ENCODE results near the gene RAB38. TPM values are rescaled to one million over a fixed set of nuclear protein-coding genes. Genes with fewer than 3 reads are reported as not detected.

The RAB38 gene
- total RNA-seq, 1 experiment from 2014 or later = 0.15 TPM

DNA sequence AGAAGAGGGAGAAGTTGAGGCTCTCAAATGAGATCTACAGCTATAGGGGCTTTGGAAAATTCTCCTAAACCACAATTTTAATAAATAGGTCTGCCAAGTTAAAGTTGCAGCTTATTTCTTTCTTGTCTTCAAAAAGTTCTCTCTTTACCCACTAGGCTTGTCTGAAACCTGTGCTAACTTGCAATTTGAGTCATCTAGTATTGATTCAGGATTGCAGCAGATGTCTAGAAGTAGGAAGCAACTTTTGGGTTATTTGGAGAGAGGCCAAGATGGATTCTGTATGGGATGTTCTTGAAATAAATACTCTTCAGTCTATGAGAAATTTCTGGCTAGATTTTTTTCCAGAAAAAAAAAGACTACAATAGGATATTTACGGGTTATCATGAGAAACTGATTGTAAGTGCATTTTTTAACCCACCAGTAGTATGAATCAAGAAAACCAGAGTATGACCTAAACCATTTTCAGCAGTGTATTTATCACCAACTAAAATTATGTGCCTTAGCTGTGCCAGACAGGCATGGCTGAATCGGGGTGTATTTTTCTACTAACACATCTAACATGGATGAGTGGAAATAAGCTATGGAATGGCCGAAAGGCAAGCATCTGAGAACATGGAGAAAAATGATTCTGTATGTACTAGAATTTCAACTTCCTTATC is 4.9 kb upstream of the RAB38 start:
- DNase-seq (ENCODE audit: low read depth, low spot score) = no peak
- CTCF ChIA-PET = no interaction called here
- Histone ChIP-seq H3K9me3 (ENCODE audit: control insufficient read depth, insufficient read depth, low read depth, low read length) (no peaks in the 10 kb centered on the region), H3K36me3 (ENCODE audit: control insufficient read depth, insufficient read depth, low read length) (peaks cover 1% of the 10 kb centered on the region), H3K27me3 (ENCODE audit: control insufficient read depth, insufficient read depth, low read length) (peaks cover 3% of the 10 kb centered on the region), H3K27ac (ENCODE audit: low read length) (no peak overlapping the region), H3K4me3 (ENCODE audit: low read depth in 2 of 2, low read length in 2 of 2) (no peak overlapping the region), H3K4me1 (ENCODE audit: control insufficient read depth, insufficient read depth, low read length) (no peaks in the 10 kb centered on the region)
- POLR2A ChIA-PET = no interaction called here
- BruUV-seq (replicated peaks) = no TSS peak
- intact Hi-C loops (cut with micrococcal nuclease; ENCODE audit: unreplicated experiment) = no loop called here
- ATAC-seq = no peak
- TF ChIP-seq CTCF (IDR thresholded peaks at IDR 0.05) (no peak), SIN3A (IDR thresholded peaks at IDR 0.05; ENCODE audit: borderline replicate concordance, insufficient read depth, low read depth, low read length) (no peak), POLR2AphosphoS5 (IDR thresholded peaks at IDR 0.05; ENCODE audit: low read depth, low read length) (no peak), TCF7L2 (IDR thresholded peaks at IDR 0.05; ENCODE audit: low read depth, low read length) (no peak)
- TF ChIP-seq, protein P1, sequence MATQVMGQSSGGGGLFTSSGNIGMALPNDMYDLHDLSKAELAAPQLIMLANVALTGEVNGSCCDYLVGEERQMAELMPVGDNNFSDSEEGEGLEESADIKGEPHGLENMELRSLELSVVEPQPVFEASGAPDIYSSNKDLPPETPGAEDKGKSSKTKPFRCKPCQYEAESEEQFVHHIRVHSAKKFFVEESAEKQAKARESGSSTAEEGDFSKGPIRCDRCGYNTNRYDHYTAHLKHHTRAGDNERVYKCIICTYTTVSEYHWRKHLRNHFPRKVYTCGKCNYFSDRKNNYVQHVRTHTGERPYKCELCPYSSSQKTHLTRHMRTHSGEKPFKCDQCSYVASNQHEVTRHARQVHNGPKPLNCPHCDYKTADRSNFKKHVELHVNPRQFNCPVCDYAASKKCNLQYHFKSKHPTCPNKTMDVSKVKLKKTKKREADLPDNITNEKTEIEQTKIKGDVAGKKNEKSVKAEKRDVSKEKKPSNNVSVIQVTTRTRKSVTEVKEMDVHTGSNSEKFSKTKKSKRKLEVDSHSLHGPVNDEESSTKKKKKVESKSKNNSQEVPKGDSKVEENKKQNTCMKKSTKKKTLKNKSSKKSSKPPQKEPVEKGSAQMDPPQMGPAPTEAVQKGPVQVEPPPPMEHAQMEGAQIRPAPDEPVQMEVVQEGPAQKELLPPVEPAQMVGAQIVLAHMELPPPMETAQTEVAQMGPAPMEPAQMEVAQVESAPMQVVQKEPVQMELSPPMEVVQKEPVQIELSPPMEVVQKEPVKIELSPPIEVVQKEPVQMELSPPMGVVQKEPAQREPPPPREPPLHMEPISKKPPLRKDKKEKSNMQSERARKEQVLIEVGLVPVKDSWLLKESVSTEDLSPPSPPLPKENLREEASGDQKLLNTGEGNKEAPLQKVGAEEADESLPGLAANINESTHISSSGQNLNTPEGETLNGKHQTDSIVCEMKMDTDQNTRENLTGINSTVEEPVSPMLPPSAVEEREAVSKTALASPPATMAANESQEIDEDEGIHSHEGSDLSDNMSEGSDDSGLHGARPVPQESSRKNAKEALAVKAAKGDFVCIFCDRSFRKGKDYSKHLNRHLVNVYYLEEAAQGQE (IDR thresholded peaks at IDR 0.05; ENCODE audit: insufficient read depth in 1 of 2, low read depth in 2 of 2, low read length in 1 of 2) = no peak
- in situ Hi-C loops (cut with HindIII; ENCODE audit: low pct_unique_long_range_greater_than_20kb, low sequenced_read_pairs) = no loop called here

DNA sequence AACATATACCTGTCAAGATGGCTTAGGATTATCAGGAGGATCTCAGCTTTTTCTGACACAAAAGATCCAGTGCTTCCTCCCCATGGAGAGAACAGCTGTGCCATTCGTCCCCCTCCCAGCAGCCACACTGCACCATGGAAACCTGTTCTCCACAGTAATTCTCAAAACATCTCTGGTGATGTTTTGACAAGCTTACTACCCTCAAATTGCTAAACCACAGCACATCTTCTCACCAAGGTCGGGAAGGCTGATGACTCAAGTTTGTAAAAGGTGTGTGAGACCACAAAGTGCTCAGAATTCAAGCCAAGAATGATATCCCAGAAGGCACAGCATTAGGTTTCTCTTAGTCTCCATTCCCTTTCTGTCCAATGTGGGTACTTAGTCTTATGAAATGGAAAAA is 3.9 kb upstream of the RAB38 start:
- Histone ChIP-seq H3K4me1 (ENCODE audit: control insufficient read depth, insufficient read depth, low read length) (no peaks in the 10 kb centered on the region), H3K9me3 (ENCODE audit: control insufficient read depth, insufficient read depth, low read depth, low read length) (no peaks in the 10 kb centered on the region), H3K27me3 (ENCODE audit: control insufficient read depth, insufficient read depth, low read length) (peaks cover 3% of the 10 kb centered on the region), H3K27ac (ENCODE audit: low read length) (no peak overlapping the region), H3K36me3 (ENCODE audit: control insufficient read depth, insufficient read depth, low read length) (peaks cover 3% of the 10 kb centered on the region), H3K4me3 (ENCODE audit: low read depth in 2 of 2, low read length in 2 of 2) (no peak overlapping the region)
- DNase-seq (ENCODE audit: low read depth, low spot score) (no peak), ATAC-seq (no peak)
- ChIA-PET POLR2A (no interaction called here), CTCF (no interaction called here)
- BruUV-seq (replicated peaks) = no TSS peak
- in situ Hi-C loops (cut with HindIII; ENCODE audit: low pct_unique_long_range_greater_than_20kb, low sequenced_read_pairs) = no loop called here
- no peak for TF ChIP-seq CTCF (IDR thresholded peaks at IDR 0.05)
- TF ChIP-seq, protein P1 (IDR thresholded peaks at IDR 0.05; ENCODE audit: insufficient read depth in 1 of 2, low read depth in 2 of 2, low read length in 1 of 2) = no peak
- TF ChIP-seq TCF7L2 (IDR thresholded peaks at IDR 0.05; ENCODE audit: low read depth, low read length) = no peak
- no peak for TF ChIP-seq SIN3A (IDR thresholded peaks at IDR 0.05; ENCODE audit: borderline replicate concordance, insufficient read depth, low read depth, low read length)
- no peak for TF ChIP-seq POLR2AphosphoS5 (IDR thresholded peaks at IDR 0.05; ENCODE audit: low read depth, low read length)
- intact Hi-C loops (cut with micrococcal nuclease; ENCODE audit: unreplicated experiment) = no loop called here
